ENCODE data around the gene VWC2L. TPM values are rescaled to one million over a fixed set of nuclear protein-coding genes. Genes with fewer than 3 reads are reported as not detected.

The VWC2L gene
- total and polyA plus RNA-seq, 2 of the 8 experiments (the other 6 are each of a cell fraction or from before 2014, with no cell fraction given), result not detected

- TF ChIP-seq CTCF (IDR thresholded peaks at IDR 0.05; ENCODE audit: control extremely low read depth in 1 of 3, insufficient read depth in 1 of 3, low read depth in 1 of 3, low read length in 3 of 3) (no peak), SP1 (IDR thresholded peaks at IDR 0.05; ENCODE audit: low read depth, low read length) (no peak), CEBPB (IDR thresholded peaks at IDR 0.05; ENCODE audit: low read depth, low read length) (no peak), POU5F1 (IDR thresholded peaks at IDR 0.05; ENCODE audit: low read depth, low read length) (no peak), RBBP5 (IDR thresholded peaks at IDR 0.05; ENCODE audit: borderline replicate concordance, low read depth, low read length) (no peak), USF2 (IDR thresholded peaks at IDR 0.05; ENCODE audit: low read length) (no peak)
Observed at GRCh38 chr2:214401580-214401979, 9.3 kb upstream of the VWC2L start (continued).

Data from H1 (cell line).